NCI-H82 treated with DMSO at 0.1 percent for 48 hours (cell line): ENCODE measurements around the gene MAD1L1.

Experiments used
- DNase-seq: peaks from one replicate; lab custom pipeline; 2025; ENCODE audit not compliant: unreplicated experiment; lab: John Stamatoyannopoulos, UW

Gene MAD1L1

DNA sequence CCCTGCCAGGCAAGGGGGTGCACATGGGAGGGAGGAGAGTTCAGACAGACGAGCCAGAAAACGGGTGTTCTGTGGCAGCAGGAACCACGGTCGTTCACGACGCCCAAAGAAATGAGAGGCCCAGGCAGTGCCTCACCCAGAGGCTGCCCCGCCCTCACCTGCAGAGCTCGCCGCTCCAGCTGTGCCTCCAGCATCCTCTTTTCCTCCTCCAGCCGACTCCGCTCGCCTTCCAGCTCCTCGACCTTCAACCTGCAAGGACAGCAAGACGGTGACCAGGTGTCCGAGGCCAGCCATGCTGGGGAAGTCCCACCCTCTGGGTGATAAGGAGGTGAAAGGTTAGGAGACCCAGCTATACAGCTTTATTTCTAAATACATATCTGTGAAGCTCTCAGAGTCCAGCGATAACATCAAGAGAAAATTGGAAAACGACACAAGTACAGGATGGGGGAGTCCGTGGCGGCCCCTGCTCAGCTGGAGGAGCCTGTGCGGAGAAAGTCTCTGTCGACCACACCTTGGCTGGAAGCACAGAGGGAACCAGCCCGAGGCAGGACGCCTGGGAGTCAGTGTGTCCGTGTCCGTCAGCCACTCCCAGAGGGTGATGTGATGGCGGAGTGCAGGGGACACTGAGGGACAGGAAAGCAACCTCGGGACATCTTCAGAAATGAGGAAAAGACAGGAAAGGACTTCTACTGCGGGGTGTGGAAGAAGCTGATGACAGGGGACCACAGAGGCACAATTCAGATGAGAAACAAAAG, 275.1 kb downstream of the MAD1L1 start:
- DNase-seq = no peak

GRCh38 chr7:1956611-1957470, 275.9 kb downstream of the MAD1L1 start:
- no peak for DNase-seq

GRCh38 chr7:1956141-1956540, 276.6 kb downstream of the MAD1L1 start:
- no peak for DNase-seq

- DNase-seq = no peak
These were observed 278.3 kb downstream of the MAD1L1 start for GRCh38 chr7:1954366-1955004.

- no peak for DNase-seq
These were observed 279.2 kb downstream of the MAD1L1 start for GRCh38 chr7:1953199-1954190.

- no peak for DNase-seq
These were observed 280.0 kb downstream of the MAD1L1 start for GRCh38 chr7:1952781-1953180.

DNA sequence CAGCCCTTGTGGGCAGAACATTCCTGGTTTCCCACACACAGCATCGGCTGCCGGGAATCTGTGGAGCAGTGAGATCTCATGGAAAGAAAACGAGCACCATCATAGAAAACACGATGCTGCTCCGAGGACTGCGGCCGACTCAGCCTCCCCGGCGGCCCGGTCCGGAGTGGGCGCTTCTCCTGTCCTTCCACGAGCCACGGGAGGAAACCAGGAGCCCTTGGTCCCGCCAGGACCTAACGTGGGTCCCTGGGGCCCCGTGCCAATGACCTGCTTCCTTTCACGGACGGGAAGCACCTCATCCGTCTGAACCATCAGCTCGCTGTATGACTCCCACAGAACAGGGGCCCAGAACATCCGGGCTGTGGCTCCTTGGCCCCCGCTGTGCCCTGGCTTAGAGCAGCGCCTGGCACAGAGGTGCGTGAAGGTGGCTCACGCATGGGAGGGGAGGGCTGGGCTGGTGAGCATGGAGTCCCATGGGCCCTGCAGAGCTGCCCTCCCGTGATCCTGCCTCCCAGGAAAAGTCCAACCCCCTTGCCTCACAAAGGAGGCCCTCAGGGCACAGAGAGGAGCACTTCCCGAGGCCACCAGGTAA, 280.5 kb downstream of the MAD1L1 start:
- no peak for DNase-seq

DNA sequence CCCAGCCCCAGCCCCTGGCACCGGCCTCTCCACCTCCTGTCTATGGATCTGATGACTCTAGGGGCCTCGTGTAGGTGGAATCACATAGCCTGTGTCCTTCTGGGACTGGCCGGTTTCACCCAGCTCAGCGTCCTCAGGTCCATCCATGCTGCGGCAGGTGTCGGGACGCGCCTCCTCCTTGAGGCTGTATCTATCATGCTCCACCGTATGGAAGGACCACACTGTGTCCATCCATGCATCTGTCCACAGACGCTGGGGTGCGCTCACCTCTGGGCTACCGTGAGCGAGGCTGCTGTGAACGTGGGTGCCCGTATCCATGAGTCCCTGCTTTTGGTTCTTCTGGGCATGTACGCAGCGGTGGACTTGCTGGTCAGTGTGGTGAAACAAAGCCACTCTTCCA, 281.1 kb downstream of the MAD1L1 start:
- no peak for DNase-seq

DNA sequence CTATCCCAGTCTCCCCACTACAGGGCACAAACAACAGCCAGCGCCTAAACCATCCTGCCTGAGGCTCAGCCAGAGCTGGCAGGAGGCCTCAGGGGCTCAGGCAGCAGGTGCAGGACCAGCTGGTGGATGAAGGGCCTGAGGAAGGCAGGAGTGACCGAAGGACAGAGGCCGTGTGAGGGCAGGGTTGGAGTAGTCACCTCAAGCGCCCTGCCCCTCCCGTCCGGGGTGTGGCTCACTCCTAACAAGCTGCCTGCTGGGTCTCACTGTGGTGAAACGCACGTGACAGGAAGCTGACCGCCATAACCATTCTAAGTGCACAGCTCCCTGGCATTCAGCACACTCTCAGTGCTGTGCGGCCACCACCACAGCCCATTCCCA, 281.6 kb downstream of the MAD1L1 start:
- DNase-seq = peak; percentile 7

DNA sequence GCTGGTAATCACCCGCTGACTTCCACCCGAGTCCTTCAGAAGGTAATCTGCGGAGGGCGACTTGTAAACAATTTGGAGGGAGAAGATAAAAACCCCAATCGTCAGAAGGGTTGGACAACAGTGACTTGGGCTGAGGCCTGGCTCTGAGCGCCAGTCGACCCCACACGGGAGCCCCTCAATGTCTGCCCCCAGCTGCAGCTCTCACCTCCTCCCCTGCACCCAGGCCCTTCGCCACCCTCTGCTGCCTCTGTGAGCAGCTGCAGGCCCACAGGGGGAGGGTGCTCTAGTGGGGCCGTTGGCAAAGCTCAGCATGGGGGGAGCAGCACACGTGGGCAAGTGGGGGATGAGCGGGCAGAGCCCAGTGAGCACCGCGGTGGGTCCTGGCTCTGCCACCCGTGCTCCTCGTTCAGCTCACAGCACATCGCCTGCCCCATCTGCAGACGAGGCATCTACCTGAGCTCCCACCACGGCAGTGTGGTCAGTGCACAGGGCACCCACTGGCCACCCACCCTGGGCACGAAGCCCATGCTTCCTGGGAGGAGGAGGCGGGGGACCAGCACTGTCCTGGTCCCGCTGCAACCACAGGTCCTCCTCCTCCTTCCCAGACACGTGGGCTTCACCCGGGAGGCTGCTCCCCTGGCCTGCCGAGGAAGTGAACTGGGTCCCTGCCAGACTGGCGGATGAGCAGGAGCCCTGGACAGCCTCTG, 282.1 kb downstream of the MAD1L1 start:
- DNase-seq = no peak

- no peak for DNase-seq
These were observed 282.7 kb downstream of the MAD1L1 start for GRCh38 chr7:1950066-1950451.

DNA sequence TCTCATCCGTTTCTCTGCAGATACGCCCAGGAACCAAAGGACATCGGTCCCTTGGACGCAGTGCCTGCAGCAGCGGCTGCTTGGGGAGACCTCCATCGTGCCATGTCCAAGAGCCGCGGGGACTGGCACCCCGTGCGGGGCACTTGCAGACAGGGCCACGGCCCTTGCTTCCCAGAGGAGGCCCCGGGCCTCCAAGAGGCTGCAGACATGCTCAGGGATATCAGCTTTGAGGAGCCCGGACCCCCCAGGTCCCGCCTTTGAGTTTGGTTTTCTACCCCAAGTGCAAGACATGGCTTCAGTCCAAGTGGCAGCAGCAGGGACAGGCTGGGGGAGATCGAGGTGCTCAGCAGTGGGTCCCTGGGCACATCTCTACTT, 283.1 kb downstream of the MAD1L1 start:
- DNase-seq = no peak

DNA sequence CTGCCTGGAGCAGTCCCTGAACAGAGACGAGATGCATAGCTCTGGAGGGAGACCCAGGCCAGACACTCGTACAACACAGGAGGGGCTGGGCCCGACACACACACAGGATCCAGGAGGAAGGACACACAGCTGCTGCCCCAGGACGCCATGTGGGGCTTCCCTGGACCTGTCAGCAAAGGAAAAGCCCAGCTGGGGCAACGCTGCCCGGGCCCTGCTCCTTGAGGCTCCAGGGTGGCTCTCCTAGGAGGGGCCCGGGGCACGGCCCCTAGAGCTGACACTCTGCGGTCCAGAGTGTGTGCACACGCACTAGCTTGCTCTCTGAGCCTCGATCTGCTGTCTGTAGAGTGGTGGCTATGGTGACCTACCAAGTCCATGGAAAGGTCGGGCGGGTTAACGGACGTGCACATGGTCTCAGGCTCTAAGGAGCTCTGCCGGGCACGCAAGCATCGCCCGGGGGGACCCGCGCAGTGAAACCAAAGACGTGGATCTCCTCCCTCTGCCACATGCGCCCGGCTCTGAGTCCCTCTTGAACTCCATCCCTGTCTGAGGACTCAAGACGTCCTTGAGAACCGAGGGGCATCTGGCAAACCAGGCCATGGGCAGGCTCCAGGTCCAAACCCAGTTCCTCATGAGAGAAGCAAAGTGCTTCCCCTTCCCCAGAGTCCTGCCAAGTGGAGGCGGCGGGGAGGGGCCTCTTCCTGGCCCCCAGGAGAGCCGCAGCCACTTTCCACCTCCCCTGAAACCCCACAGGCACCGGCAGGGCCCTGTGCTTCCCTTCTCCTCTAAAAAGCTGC, 283.7 kb downstream of the MAD1L1 start:
- DNase-seq = no peak

DNA sequence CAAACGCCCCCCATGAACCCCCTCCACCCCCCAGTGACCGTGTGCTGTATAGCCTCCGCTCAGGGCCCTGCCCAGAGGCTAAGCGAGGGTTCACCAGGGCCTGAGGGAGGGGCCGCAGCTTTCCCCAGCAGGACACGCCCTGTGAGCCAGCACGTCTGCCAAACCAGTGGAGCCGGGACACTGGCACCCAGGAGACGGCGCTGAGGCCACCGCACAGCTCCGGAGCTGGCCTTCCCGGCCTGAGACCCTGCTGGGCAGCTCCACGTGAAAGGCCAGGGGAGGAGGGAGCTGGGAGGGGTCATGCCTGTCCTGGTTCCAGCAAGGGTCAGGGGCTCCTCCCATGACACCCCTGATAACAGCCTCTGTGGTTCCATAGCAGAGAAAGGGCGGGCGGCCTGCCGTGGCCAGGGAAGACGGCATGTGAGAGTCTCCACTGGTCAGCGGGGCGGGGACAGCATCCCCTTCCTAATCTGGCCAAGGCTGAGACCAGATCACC, 284.4 kb downstream of the MAD1L1 start:
- DNase-seq = no peak

GRCh38 chr7:1947586-1948217, 285.0 kb downstream of the MAD1L1 start:
- no peak for DNase-seq

- DNase-seq = no peak
These were observed 285.8 kb downstream of the MAD1L1 start for GRCh38 chr7:1946773-1947450.

DNA sequence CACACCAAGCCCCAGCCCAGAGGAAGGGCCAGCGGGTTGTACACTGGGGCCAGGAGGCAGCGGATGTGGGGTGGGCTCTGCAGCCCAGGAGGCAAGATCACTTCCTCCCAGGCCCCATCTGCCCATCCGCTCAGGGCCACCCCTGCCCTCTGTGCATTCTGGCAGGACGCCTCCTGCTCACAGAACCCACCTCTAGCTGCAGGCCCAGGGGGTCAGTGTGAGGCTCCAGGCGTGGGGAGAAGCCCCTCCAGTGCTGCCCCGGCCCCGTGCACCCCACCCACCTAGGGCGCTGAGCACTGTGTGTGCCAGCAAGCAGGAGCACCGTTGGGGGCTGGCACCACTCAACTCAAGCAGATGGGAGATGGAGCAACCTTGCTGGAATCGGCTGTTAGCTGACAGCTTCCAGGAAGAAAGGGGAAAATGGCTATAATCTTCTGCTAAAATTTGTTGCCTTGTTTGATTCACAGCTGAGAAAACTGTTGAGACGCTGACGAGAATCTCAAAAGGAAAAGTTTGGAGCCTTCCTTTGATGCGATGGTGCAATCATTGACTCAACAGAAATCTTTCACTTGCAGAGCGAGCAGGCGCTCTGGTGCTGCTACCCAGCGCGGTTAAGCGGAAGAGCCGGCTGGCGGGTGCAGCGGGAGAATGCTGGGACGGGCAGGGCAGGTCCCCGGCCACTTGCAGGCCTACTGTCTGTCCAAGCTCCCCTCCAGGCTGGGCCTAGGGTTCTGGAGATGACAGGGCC, 286.5 kb downstream of the MAD1L1 start:
- DNase-seq = no peak
